Osteocyte (in vitro differentiated cells): ENCODE results near the gene NBPF6. TPM values are rescaled to one million over a fixed set of nuclear protein-coding genes. Genes with fewer than 3 reads are reported as not detected.
"Not testable (repeated sequence)": the region's sequence is repeated elsewhere in the genome, so short reads cannot be mapped to it uniquely, and the experiment has no call there.

Experiments used
- DNase-seq: peaks from one replicate; pipeline ENCODE4 v3.0.0; 2021; ENCODE audit warnings: mixed read lengths; ENCODE audit not compliant: unreplicated experiment; ENCODE audit errors: extremely low spot score
- H3K27ac Mint-ChIP-seq: one replicate; pipeline ENCODE4 v1.8.0; 2021; ENCODE audit warnings: mild to moderate bottlenecking, mixed read lengths; ENCODE audit not compliant: unreplicated experiment
- H3K27me3 Mint-ChIP-seq: one replicate; pipeline ENCODE4 v1.8.0; 2021; ENCODE audit warnings: mixed read lengths; ENCODE audit not compliant: unreplicated experiment
- H3K36me3 Mint-ChIP-seq: one replicate; pipeline ENCODE4 v1.8.0; 2021; ENCODE audit warnings: mixed read lengths; ENCODE audit not compliant: unreplicated experiment
- H3K4me1 Mint-ChIP-seq: one replicate; pipeline ENCODE4 v1.8.0; 2021; ENCODE audit warnings: mixed read lengths; ENCODE audit not compliant: unreplicated experiment
- H3K4me3 Mint-ChIP-seq: one replicate; pipeline ENCODE4 v1.8.0; 2021; ENCODE audit warnings: mild to moderate bottlenecking, moderate library complexity, mixed read lengths; ENCODE audit not compliant: unreplicated experiment
- H3K9me3 Mint-ChIP-seq: one replicate; pipeline ENCODE4 v1.8.0; 2021; ENCODE audit warnings: mixed read lengths; ENCODE audit not compliant: unreplicated experiment
- CTCF ChIP-seq: fragments of 200-600 bp; sonication (generic); IDR thresholded peaks from 2 replicates; pipeline ENCODE4 v1.5.0; 2021; ENCODE audit warnings: antibody characterized with exemption, mild to moderate bottlenecking, moderate library complexity
- total RNA-seq: library from RNA; stranded (reverse); gene quantifications from 2 replicates; pipeline ENCODE4 v1.2.1, GENCODE V29; 2021

NBPF6 gene
- total RNA-seq, 1 donor from 2014 or later, result not detected

GRCh38 chr1:108463962-108464361, 13.8 kb downstream of the NBPF6 start:
- not testable (repeated sequence) for H3K4me3 Mint-ChIP-seq, H3K4me1 Mint-ChIP-seq, H3K27ac Mint-ChIP-seq, H3K36me3 Mint-ChIP-seq, H3K27me3 Mint-ChIP-seq, DNase-seq, H3K9me3 Mint-ChIP-seq

GRCh38 chr1:108466166-108466565, 16.0 kb downstream of the NBPF6 start:
- not testable (repeated sequence) for DNase-seq, H3K9me3 Mint-ChIP-seq, H3K27ac Mint-ChIP-seq, H3K4me3 Mint-ChIP-seq, H3K36me3 Mint-ChIP-seq, H3K27me3 Mint-ChIP-seq, H3K4me1 Mint-ChIP-seq

GRCh38 chr1:108467155-108467554, 17.0 kb downstream of the NBPF6 start:
- H3K36me3 Mint-ChIP-seq, DNase-seq, H3K4me3 Mint-ChIP-seq, H3K9me3 Mint-ChIP-seq, H3K27me3 Mint-ChIP-seq, H3K27ac Mint-ChIP-seq, H3K4me1 Mint-ChIP-seq: not testable (repeated sequence)

- H3K27ac Mint-ChIP-seq, H3K9me3 Mint-ChIP-seq: not testable (repeated sequence)
These were observed 20.6 kb downstream of the NBPF6 start for GRCh38 chr1:108470750-108471149.

GRCh38 chr1:108474516-108474915, 24.4 kb downstream of the NBPF6 start:
- peaks cover 13% of the 10 kb centered on the region for H3K9me3 Mint-ChIP-seq
- H3K27me3 Mint-ChIP-seq, result peaks cover 20% of the 10 kb centered on the region
- not testable (repeated sequence) for DNase-seq, H3K27ac Mint-ChIP-seq, H3K4me1 Mint-ChIP-seq, H3K36me3 Mint-ChIP-seq, H3K4me3 Mint-ChIP-seq

More at GRCh38 chr1:108470750-108471149, 20.6 kb downstream of the NBPF6 start:
- H3K4me3 Mint-ChIP-seq, H3K4me1 Mint-ChIP-seq, H3K36me3 Mint-ChIP-seq, DNase-seq: not testable (repeated sequence)
- H3K27me3 Mint-ChIP-seq, result peaks cover 16% of the 10 kb centered on the region

GRCh38 chr1:108478429-108479015, 28.4 kb downstream of the NBPF6 start:
- Mint-ChIP-seq H3K27me3 (peaks cover 10% of the 10 kb centered on the region), H3K4me3 (no peak overlapping the region), H3K27ac (no peak overlapping the region), H3K9me3 (peaks cover 22% of the 10 kb centered on the region), H3K4me1 (no peaks in the 10 kb centered on the region), H3K36me3 (no peaks in the 10 kb centered on the region)
- no peak for TF ChIP-seq CTCF
- no peak for DNase-seq

GRCh38 chr1:108482708-108483107, 32.6 kb downstream of the NBPF6 start:
- H3K36me3 Mint-ChIP-seq, result no peaks in the 10 kb centered on the region
- no peak for DNase-seq

GRCh38 chr1:108485990-108486389, 35.8 kb downstream of the NBPF6 start:
- not testable (repeated sequence) for H3K9me3 Mint-ChIP-seq, H3K4me1 Mint-ChIP-seq, H3K27me3 Mint-ChIP-seq, H3K4me3 Mint-ChIP-seq, H3K36me3 Mint-ChIP-seq, DNase-seq, H3K27ac Mint-ChIP-seq

More at GRCh38 chr1:108482708-108483107, 32.6 kb downstream of the NBPF6 start:
- Mint-ChIP-seq H3K9me3 (peaks cover 25% of the 10 kb centered on the region), H3K4me3 (no peak overlapping the region), H3K27me3 (no peaks in the 10 kb centered on the region), H3K4me1 (no peaks in the 10 kb centered on the region), H3K27ac (no peak overlapping the region)
- TF ChIP-seq CTCF, result no peak

GRCh38 chr1:108486707-108487106, 36.6 kb downstream of the NBPF6 start:
- H3K4me3 Mint-ChIP-seq, H3K9me3 Mint-ChIP-seq, H3K36me3 Mint-ChIP-seq, DNase-seq, H3K4me1 Mint-ChIP-seq, H3K27ac Mint-ChIP-seq, H3K27me3 Mint-ChIP-seq: not testable (repeated sequence)

- not testable (repeated sequence) for H3K36me3 Mint-ChIP-seq, H3K27me3 Mint-ChIP-seq, H3K4me1 Mint-ChIP-seq, H3K9me3 Mint-ChIP-seq, H3K27ac Mint-ChIP-seq, H3K4me3 Mint-ChIP-seq, DNase-seq
These were observed 44.9 kb downstream of the NBPF6 start for GRCh38 chr1:108495008-108495407.

- not testable (repeated sequence) for H3K27me3 Mint-ChIP-seq, H3K4me1 Mint-ChIP-seq, DNase-seq, H3K36me3 Mint-ChIP-seq, H3K27ac Mint-ChIP-seq, H3K9me3 Mint-ChIP-seq, H3K4me3 Mint-ChIP-seq
These were observed 46.7 kb downstream of the NBPF6 start for GRCh38 chr1:108496856-108497255.
